WTC11 (cell line): ENCODE results near the gene DNAAF8.

ENCODE experiments used
- ATF3 ChIP-seq: sonication (generic); formaldehyde crosslinking; conservative IDR thresholded peaks from 2 replicates; pipeline ENCODE4 v1.8.1; 2022; ENCODE audit warnings: mild to moderate bottlenecking, missing genetic modification reagents
- CTCF ChIP-seq: fragments of 200-600 bp; IDR thresholded peaks from 2 replicates; pipeline ENCODE4 v1.8.0; 2022; ENCODE audit warnings: antibody characterized with exemption
- ETV6 ChIP-seq: sonication (generic); formaldehyde crosslinking; IDR thresholded peaks from 2 replicates; pipeline ENCODE4 v1.8.1; 2022; ENCODE audit warnings: mild to moderate bottlenecking, missing genetic modification reagents
- FOXJ3 ChIP-seq: sonication (generic); formaldehyde crosslinking; IDR thresholded peaks from 2 replicates; pipeline ENCODE4 v1.9.0; 2021; ENCODE audit warnings: missing genetic modification reagents, mild to moderate bottlenecking, borderline replicate concordance
- FOXP1 ChIP-seq: sonication (generic); formaldehyde crosslinking; IDR thresholded peaks from 2 replicates; pipeline ENCODE4 v1.8.0; 2022; ENCODE audit warnings: missing genetic modification reagents, mild to moderate bottlenecking, moderate library complexity, borderline replicate concordance
- MXD4 ChIP-seq: fragments of 250-450 bp; sonication (Bioruptor Pico); IDR thresholded peaks from 2 replicates; pipeline ENCODE4 v1.8.0; 2021; ENCODE audit warnings: mild to moderate bottlenecking, moderate library complexity, borderline replicate concordance
- USF2 ChIP-seq: sonication (generic); formaldehyde crosslinking; IDR thresholded peaks from 2 replicates; pipeline ENCODE4 v1.8.1; 2023; ENCODE audit warnings: mild to moderate bottlenecking, missing genetic modification reagents, moderate library complexity
- ZNF219 ChIP-seq: sonication (generic); formaldehyde crosslinking; IDR thresholded peaks from 2 replicates; pipeline ENCODE4 v1.8.0; 2023; ENCODE audit warnings: missing genetic modification reagents, mild to moderate bottlenecking, borderline replicate concordance

DNA sequence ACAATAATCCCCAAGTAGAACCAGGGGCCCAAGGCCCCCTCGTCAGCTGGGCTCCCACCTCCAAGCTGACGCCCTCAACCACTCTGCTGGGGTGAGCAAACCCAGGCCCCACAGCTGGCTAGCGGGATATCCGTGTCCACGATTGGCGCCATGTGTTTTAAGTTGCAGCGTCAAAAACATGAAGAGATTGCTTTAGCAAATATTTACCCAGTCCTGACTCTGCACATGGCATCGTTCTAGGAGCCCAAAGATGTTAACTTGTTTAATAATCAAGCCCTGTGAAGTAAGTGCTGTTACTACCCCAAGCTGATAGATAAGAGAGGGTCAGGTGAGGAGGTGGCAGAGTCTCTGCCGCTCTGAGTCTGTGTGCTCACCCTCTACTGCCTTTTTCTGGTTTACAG is 54.2 kb downstream of the DNAAF8 start:
- TF ChIP-seq CTCF, result no peak
- TF ChIP-seq ATF3 (CRISPR knock-in tag), result no peak
- TF ChIP-seq ETV6 (CRISPR knock-in tag), result no peak
- no peak for TF ChIP-seq FOXJ3 (CRISPR knock-in tag)
- TF ChIP-seq MXD4 (CRISPR knock-in tag), result no peak
- no peak for TF ChIP-seq FOXP1 (CRISPR knock-in tag)
- TF ChIP-seq USF2 (CRISPR knock-in tag), result no peak
- no peak for TF ChIP-seq ZNF219
